EH (cell line): ENCODE measurements around the gene TIMP2.
A peak's percentile ranks its signal among the peaks of the same experiment; 100 is the strongest.
"Not testable (repeated sequence)": the region's sequence is repeated elsewhere in the genome, so short reads cannot be mapped to it uniquely, and the experiment has no call there.

Experiments used
- DNase-seq: peaks from one replicate; pipeline ENCODE4 v3.0.0-alpha.2; 2015; ENCODE audit warnings: low read depth

Gene TIMP2

DNA sequence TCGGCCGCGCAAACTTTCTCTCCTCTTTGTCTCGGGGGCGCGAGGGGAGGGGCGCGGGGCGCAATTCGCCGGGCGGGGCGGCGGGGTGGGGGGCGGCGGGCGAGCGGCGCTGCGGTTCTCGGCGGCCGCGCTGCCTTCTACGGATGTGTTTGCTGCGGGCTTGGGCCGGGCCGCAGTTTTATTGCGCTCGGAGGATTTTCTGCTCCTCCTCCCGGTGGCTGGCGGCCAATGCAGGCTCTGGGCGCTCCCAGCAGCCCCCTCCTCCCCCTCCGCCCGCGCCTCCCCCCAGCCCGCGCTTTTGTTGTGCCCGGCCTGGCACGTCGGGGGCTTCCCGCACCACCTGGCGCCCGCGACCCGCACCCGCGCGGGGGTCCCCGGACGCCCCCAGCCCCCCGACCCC lies at the start of gene TIMP2:
Gene TIMP2, minus strand, starts transcription at position 154 of the 400 bp plus-strand sequence. CDS start 299 bp downstream, outside the sequence.
- peak; percentile 89 for DNase-seq

DNA sequence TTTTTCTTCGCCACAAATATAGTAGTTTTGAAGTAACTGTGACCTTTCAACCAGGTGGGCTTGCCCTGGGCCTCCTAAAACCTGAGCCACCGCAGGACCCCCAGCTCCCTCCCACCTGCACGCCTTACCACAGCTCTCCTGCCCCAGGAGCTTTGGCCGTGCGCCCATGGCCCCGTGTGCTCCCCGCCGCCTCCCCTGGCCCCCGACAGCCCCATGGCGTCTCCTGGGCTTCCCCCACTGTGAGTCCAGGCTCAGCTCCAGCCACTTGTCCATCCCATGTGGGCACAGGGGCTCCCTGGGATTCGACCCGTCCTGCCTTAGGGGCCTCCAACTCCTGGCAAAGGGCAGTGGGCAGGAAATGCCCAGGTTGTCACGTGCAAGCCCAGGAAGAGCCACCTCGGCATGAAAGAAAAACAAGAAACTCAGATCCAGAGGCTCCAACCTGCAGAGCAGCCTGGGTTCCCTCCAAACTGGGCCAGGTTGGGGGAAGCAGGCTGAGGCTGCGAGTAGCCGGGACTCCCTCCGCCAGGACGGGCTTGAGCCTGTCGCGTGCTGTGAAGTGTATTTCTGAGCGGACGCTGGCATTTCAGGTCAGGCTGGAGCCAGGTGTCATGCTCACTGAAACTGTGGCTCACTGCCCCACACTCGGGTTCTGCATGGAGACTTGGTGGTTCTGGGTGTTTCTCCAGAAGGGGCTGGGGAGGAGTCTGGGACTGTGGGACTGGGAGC lies 48.8 kb upstream of the TIMP2 start:
- DNase-seq = no peak

- DNase-seq = peak; percentile 60
These were observed 48.0 kb upstream of the TIMP2 start for GRCh38 chr17:78973196-78973595.

DNA sequence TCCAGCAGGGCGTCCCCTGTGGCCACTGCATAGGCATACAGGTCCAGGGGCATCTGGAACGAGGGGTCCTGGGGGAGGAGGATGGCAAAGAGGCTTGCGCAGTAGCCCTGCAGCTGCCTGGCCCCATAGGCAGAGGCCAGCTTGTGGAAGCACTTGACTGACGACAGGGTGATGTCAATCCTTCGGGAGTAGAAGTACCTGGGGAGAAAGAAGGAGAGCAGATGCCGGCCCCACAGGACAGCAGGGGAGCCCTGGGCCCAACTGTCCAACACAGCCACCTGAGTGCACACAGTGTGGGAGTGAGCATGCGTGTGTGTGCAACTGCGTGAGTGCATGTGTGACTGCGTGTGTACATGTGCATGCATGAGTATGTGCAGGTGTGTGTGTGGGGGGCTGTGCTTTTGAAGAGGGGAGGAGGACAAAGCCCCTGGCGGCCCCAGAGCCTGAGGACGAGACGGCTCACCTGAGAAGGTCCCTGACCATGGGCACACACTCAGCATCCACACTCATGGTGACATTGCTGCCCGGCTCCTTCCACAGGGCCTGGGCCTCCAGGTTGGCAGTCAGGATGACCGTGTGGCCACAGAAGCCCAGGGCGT lies 47.4 kb upstream of the TIMP2 start:
- no peak for DNase-seq

DNA sequence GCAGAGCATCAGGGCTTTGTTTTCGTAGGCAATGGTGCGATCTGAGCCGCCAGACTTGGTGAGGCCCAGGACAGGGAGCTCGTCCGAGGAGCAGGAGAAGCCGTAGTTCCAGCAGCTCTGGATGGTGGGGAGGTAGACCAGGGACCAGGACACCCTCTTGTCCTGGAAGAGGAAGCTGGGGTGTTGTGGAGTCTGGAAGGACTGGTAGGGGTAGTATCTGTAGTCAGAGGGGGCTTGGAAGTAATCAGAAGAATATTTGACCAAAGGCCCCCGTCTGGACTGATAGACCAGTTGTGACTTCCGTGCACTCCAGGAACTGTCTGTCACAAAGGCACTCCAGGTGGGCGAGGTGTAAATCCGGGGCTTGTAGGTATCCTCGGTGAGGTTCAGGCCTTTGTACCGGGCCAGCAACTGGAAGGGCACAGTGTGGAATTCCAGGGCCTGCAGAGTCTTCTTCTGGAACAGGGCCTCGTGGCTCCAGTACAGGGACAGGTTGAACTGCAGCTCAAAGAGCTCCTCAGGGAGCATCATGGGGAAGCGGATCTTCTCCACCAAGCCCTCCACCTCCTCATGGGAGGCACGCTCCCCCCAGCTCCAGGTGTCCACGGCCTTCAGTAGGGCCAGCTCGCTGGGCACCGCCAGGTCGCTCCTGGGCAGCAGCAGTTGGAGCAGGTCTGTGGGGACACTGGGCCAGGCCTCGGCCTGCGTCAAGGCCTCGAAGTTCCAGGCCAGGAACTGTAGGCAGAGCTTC lies 46.7 kb upstream of the TIMP2 start:
- no peak for DNase-seq

GRCh38 chr17:78970834-78971755 lies 45.9 kb upstream of the TIMP2 start:
- DNase-seq = peak; percentile 75

- no peak for DNase-seq
These were observed 44.7 kb upstream of the TIMP2 start for GRCh38 chr17:78969865-78970264.

DNA sequence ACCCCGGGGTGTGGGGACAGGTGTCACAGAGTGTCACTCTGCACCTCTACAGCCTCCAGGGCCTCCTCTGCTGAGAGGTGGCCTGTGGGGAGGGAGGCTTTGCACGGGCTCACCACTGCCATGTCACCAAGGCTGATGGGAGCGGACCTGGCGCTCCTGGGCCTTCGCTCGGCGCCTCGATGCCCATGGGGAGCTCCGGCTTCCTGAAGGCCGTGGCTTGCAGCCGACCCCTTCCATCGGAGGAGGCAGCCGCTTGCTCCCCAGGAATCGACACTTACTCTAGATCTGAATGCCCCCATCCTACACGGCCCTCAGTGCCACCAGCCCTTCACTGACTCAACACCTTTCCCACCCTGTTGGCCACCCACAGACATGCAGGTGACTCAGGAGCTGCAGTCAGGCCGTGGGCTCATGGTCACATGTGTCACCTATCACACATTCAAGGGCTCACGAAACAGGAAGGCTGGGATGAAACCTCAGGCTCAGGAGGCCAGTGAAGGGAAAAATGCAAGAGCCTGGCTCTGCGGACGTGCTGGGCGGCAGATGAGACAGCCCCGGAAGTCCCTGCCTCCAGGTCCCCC lies 42.7 kb upstream of the TIMP2 start:
- no peak for DNase-seq

GRCh38 chr17:78966910-78967600 lies 41.9 kb upstream of the TIMP2 start:
- no peak for DNase-seq

GRCh38 chr17:78966123-78966813 lies 41.1 kb upstream of the TIMP2 start:
- DNase-seq = no peak

DNA sequence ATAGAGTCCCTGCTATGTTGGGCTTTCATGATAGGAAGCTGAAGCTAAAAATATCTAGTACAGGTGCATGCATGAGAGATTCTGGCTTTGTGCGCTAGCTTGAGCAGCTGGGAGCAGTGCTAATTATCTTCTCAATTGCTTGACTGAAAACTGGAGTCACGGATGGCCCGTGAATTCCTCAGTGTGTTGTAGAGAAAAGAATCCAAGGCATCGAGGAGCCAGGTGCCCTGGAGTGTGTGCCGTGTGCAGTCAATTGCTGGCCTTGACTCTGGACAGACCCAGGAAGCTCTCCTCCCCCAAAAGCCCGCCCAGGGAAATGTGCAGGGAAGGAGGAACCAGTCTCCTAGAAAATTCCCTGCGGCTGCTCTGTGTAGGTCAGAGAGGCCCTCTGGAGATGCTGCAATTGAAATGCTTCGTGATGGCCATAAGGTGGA lies 40.3 kb upstream of the TIMP2 start:
- DNase-seq = no peak

DNA sequence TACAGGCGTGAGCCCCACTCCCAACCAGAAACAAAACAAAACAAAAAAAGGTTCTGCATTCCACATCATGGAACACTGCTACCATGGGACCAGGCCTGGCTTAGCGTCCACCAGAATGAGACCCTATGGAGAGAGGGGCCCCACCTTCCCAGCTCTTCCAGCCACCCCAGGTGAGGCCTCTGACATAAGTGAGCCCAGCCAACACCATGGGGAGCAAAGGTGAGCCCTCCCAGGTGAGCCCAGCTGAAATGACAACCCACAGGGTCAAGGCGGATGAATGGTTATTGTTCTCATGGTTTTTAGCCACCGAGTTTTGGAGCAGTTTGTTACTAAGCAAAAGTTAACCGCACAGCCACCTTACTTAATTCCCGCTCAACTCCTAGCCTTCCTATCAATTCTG lies 38.2 kb upstream of the TIMP2 start:
- DNase-seq = no peak

DNA sequence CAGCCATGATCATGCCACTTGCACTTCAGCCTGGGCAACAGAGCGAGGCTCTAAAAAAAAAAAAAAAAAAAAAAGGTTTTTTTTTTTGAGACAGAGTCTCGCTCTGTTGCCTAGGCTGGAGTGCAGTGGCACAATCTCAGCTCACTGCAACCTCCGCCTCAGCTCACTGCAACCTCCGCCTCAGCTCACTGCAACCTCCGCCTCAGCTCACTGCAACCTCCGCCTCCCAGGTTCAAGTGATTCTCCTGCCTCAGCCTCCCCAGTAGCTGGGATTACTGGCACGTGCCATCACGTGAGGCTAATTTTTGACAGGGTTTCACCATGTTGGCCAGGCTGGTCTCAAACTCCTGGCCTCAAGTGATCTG lies 37.8 kb upstream of the TIMP2 start:
- DNase-seq = not testable (repeated sequence)

DNA sequence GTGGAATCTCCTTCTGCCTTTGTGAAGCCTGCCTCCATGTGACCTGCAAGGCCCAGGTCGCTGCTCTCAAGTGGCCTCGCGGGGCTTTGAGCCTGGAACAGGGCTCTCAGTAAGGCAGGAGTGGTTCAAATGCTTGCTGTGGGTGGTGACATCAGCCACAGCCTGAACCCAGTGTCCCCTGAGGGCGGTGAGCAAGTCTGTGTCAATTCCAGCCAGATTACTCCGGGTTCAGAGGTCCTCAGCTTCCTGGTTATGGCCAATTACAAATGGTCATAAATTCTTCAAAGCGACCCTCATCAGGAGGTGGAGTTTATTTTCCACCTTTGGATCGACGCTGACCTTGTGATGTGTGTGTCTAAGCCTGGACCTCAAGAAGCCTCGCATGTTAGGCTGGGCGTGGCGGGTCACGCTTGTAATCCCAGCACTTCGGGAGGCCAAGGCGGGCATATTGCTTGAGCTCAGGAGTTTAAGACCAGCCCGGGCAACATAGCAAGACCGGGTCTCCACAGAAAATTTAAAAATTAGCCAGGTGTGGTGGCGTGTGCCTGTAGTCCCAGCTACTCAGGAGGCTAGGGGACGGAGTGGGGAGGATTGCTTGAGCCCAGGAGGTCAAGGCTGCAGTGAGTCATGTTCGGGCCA lies 37.3 kb upstream of the TIMP2 start:
- peak; percentile 75 for DNase-seq

DNA sequence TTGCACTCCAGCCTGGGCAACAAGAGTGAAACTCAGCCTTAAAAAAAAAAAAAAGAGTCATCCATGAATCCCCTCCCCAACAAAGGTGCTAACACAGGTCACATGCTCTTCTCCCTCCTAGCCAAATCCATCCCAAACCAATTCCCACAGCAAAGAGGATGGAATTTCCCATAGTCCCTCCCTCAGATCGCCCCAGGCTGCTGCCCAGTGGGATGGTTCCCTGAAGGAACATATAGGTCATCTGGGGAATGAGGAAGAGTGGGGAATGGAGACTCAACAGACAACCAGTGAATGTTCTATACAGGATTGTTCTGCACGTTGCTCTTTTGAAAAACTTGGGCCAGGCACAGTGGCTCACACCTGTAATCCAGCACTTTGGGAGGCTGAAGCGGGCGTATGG lies 36.4 kb upstream of the TIMP2 start:
- DNase-seq = peak; percentile 29

- DNase-seq = peak; percentile 42
These were observed 35.7 kb upstream of the TIMP2 start for GRCh38 chr17:78960928-78961327.

- DNase-seq = no peak
These were observed 34.6 kb upstream of the TIMP2 start for GRCh38 chr17:78959803-78960202.

GRCh38 chr17:78958641-78959127 lies 33.5 kb upstream of the TIMP2 start:
- peak; percentile 21 for DNase-seq

DNA sequence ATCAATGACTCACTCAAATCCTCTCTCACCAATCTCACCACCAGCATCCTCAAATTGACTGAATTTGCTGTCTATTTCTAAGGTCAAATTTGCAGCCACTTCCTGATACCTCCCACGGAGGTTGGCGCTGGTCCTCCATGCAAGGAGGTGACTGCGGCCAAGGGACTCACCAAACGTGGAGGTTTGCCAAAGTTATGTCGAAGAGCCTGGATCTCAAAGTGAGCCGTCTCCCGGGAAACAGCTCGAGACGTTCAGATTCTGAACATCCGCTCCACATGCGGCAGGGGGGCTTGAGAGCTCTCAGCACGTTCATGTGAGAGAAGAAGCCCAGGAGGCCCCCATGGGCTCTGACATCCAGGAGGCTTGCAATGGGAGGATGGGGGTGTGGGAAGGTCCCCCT lies 31.9 kb upstream of the TIMP2 start:
- peak; percentile 51 for DNase-seq

- DNase-seq = no peak
These were observed 31.1 kb upstream of the TIMP2 start for GRCh38 chr17:78956254-78956653.
